ENCODE data around the gene GET3.
A peak's percentile ranks its signal among the peaks of the same experiment; 100 is the strongest.

The GET3 gene

GRCh38 chr19:12754465-12755196 lies 17.3 kb downstream of the GET3 start:
- no peak for DNase-seq

- DNase-seq = no peak
Observed at GRCh38 chr19:12756150-12756883, 19.0 kb downstream of the GET3 start.

- DNase-seq = peak; percentile 80
Observed at GRCh38 chr19:12757544-12758274, 20.4 kb downstream of the GET3 start.

- DNase-seq = no peak
Observed at GRCh38 chr19:12759686-12760085, 22.4 kb downstream of the GET3 start.

- DNase-seq = no peak
Observed at GRCh38 chr19:12763100-12763499, 25.8 kb downstream of the GET3 start.

GRCh38 chr19:12764698-12765097 lies 27.4 kb downstream of the GET3 start:
- no peak for DNase-seq

- peak; percentile 84 for DNase-seq
Observed at GRCh38 chr19:12766051-12766521, 28.8 kb downstream of the GET3 start.

GRCh38 chr19:12767150-12767549 lies 29.9 kb downstream of the GET3 start:
- no peak for DNase-seq

GRCh38 chr19:12767666-12768065 lies 30.4 kb downstream of the GET3 start:
- no peak for DNase-seq

- peak; percentile 70 for DNase-seq
Observed at GRCh38 chr19:12769689-12770088, 32.4 kb downstream of the GET3 start.

- DNase-seq = no peak
Observed at GRCh38 chr19:12770922-12771321, 33.6 kb downstream of the GET3 start.

- DNase-seq = no peak
Observed at GRCh38 chr19:12772323-12772722, 35.0 kb downstream of the GET3 start.

- no peak for DNase-seq
Observed at GRCh38 chr19:12773571-12773970, 36.3 kb downstream of the GET3 start.

- peak; percentile 43 for DNase-seq
Observed at GRCh38 chr19:12774588-12775555, 37.6 kb downstream of the GET3 start, which contains the start of gene HOOK2. HOOK2 (minus strand) TSS chr19:12775552; CDS start chr19:12775449, 103 bp downstream.

GRCh38 chr19:12777217-12778016 lies 40.1 kb downstream of the GET3 start:
- peak; percentile 88 for DNase-seq

- DNase-seq = peak; percentile 61
Observed at GRCh38 chr19:12778017-12778904, 41.0 kb downstream of the GET3 start.

- DNase-seq = no peak
Observed at GRCh38 chr19:12778905-12779161, 41.5 kb downstream of the GET3 start.

GRCh38 chr19:12779162-12779993 lies 42.1 kb downstream of the GET3 start:
- no peak for DNase-seq

- DNase-seq = no peak
Observed at GRCh38 chr19:12782174-12782423, 44.8 kb downstream of the GET3 start.
